GM19025 (cell line): Measurements from ENCODE around the gene NCBP2.

Experiments
- ATAC-seq: cut with Tn5 transposase; IDR thresholded peaks from one replicate; pipeline ENCODE4 v1.9.1; 2021; ENCODE audit warnings: mild to moderate bottlenecking, low read depth, moderate library complexity; ENCODE audit not compliant: unreplicated experiment

The NCBP2 gene

GRCh38 chr3:196942226-196942914, at the start of gene NCBP2:
Gene NCBP2 (minus strand): TSS chr3:196942528. CDS start chr3:196942503, 25 bp downstream.
- ATAC-seq: peak; percentile 88

DNA sequence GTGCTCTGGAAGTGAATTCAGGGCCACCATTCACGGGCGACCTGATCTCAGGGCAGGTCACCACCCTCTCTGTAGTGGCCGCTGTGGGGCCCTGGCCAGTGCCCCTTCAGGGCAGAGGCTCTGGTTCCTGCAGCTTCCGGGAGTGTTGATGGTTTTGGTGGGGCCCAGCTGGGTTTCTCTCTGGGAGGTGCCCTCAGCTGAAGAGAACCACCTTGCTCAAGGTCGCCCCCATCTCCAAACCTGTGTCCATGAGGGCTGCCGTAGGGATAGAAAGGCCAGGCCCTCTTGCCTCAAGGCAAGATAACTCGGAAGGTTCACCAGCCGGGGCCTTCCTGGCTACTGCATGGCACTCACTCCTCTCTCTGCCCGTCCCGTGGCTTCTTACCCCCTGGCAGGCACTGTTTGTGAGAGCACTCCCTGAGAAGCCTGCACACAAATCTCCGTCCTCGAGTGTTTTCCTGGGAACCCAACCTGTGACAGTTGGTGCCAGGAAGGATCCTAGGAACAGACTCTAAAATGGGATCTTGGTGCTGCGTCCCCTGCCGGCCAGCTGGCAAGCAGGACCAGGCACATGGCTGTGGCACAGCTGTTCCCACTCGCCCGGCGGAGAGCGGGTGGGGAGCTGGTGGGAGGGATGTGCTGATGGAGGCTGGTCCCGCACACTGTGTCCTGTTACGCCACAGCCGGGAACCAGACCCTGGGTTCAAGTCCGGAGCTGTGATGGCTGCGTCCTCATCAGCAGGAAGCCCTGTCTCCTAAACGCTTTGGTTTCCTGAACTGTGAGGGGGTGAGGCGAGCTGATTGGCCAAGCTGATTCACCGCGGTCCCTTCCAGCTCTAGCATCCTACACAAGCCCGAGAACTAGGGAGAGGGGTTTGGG, 49.5 kb upstream of the NCBP2 start:
- no peak for ATAC-seq

- no peak for ATAC-seq
These were observed 48.3 kb upstream of the NCBP2 start for GRCh38 chr3:196990601-196991007.

- no peak for ATAC-seq
These were observed 47.5 kb upstream of the NCBP2 start for GRCh38 chr3:196989721-196990262.

- no peak for ATAC-seq
These were observed 46.1 kb upstream of the NCBP2 start for GRCh38 chr3:196988241-196989029.

GRCh38 chr3:196987022-196987421, 44.7 kb upstream of the NCBP2 start:
- no peak for ATAC-seq

DNA sequence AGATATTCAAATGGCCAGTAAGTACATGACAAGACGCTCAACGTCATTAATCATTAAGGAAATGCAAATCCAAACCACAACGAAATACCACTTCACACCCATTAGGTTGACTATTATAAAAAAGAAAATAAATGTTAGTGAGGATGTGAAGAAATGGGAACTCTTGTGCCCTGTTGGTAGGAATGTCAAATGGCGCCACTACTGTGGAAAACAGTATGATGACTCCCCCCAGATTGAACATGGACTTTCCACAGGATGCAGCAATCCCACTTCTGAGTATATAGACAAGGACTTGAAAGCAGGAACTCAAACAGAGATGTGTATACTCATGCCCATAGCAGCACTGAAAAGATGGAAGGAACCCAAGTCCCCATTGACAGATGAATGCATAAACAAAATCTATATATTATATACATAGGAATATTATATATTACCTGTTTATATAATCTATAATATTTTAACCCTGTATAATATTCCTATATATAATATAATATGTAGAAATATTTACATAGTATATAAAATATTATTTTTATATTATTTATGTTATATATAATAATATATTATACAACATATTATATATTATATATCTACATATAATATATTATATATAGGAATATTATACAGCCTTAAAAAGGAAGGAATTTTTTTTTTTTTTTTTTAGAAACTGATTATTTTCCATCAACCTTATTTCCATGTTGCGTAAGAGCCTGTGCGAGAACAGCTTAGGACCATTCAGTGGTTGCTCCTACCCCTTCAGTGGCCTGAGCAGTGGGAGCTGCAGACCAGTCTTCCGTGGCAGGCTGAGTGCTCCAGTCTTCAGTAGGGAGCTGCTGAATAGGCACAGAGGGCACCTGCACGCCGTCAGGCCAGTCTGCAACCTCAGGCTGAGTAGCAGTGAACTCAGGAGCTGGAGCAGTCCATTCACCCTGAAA, 43.9 kb upstream of the NCBP2 start:
- ATAC-seq: no peak

DNA sequence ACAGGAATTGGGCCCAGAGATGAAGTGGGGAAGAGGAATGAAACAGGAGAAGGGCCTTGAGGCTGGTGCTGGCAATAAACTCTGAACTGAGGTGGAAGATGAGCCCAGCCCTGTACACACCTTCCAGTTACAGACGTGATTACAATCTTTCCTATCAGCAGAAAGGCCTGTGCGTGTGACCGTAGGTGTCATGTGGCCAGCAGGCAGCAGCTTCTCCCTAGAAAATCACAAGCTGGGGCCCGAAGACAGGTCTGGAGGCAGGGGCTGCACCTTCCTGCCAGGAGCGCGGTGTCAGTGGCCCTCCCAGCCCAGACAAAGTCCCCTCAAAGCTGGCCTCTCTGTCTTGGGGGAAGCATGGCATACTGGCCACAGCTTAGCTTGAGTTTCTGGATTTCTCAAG, 43.0 kb upstream of the NCBP2 start:
- no peak for ATAC-seq

- no peak for ATAC-seq
These were observed 40.9 kb upstream of the NCBP2 start for GRCh38 chr3:196983186-196983585.

DNA sequence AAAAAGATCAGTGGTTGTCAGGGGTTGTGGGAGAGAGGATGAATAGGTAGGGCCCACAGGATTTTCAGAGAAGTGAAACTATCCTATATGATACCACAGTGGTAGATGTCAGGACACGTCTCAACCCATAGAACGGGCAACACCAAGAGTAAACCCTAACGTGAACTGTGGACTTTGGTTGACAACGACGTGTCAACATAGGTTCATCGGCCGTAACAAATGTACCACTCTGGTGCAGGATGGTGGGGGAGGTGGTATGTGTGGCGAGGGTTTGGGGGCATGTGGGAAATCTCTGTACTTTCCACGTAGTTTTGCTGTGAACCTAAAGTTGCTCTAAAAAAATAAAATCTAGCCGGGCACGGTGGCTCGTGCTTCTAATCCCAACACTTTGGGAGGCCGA, 39.3 kb upstream of the NCBP2 start:
- no peak for ATAC-seq

GRCh38 chr3:196979545-196979944, 37.2 kb upstream of the NCBP2 start:
- no peak for ATAC-seq

- no peak for ATAC-seq
These were observed 34.6 kb upstream of the NCBP2 start for GRCh38 chr3:196976941-196977340.

- no peak for ATAC-seq
These were observed 33.0 kb upstream of the NCBP2 start for GRCh38 chr3:196975349-196975748.

DNA sequence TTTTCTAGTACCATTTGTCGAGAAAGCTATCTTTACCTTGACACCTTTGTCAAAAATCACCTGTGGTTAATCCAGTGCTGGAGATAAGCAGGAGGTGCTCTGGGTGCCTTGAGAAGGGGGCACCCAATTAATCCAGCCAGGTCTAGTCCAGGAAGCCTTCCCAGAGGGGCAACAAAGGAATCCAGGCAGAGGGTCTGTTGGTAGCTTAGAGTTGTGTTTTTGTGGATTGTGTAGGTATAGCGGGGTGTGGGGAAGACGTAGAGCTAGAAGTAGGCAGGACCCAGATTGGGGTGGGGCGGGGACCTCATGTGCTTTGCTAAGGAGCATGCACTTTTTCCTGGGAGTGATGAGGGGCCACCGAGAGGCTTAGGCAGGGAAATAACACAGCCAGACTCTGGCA, 32.3 kb upstream of the NCBP2 start:
- ATAC-seq: no peak

DNA sequence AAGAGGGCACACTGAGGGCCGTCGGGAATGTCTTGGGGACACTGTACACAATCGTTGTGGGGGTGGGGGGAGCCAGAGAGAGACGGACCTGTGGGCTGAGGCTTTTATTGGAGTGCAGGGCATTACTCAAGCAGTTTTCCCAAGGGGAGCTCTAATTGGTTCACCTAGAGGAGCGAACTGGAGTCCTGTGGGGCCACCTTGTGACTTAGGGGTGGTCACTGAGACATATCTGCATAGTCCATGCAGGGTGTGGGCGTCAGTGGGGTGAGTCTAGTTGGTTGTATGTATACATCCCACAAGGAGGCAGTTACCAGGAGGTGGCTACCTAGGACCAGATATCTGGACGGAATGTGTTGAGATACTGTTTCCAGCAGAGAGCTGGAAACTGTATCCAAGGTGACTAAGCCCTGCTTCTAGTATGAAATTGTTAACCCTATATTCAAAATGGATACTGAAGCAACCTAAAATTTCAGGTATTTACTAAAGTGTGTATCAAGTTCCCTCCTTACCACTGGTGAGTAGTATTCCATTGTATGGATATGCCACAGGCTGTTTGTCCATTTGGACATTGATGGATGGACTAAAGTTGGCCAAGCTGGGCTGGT, 28.9 kb upstream of the NCBP2 start:
- no peak for ATAC-seq

DNA sequence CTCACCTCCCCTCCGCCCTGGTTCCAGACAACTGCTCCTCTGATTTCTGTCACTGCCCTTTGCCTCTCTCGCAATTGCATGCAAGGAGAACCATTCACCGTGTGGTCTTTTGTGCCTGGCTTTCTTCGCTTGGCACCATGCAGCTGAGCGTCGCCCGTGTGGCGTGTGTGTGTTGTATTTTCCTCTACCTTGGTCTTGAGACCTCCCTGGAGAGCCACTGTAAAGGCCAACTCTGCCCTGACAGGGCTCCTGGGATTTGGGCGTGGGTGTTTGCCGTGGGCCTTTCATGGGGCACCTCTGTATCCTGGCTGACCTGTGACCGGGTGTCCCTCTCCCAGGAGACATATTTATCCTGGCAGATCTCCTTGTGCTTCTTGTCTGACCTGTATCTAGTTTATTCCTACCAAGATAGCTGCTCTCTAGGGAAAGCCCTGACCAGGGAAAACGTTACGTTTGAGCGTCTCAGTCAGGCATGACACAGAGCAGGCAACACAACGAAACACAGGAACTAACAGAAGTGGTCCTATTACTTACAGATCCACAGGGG, 28.3 kb upstream of the NCBP2 start:
- ATAC-seq: no peak

DNA sequence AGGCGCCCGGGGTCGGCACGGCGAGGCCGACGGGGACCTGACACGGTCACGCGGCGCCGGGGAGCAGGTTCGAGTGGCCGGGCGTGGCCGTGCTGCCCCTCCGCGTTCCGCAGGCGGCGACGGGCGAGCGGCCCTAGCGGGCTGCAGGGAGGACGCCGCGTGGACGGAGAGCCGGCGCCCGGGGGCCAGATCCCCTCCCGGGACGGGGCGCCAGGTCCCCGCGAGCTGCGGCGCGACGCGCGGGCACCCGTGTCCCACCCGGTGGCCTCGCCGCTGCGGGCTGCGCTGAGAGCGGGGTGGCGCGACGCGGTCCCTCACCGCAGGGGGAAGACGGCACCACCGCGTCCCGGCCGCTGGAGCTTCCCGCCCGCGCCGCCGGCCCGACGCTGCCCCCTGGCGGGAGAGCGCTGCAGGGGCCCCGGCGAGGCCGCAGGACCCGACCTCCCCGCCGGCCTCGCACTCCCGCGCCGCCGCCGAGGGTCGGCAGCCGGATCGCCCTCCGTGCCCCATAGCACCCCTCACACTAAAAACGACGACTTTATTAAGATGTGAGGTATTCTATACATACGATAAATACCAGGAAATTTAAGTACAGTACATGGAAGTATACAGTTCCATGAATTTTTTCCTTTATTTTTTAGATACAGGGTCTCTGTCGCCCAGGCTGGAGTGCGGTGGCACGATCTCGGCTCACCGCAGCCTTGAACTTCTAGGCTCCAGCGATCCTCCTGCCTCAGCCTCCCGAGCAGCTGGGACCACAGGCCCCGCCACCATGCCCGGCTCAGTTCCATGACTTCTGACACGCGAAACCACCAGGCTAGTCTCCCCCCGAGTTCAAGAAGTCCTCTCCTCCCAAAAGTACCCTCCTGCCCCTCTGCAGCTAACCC, 27.6 kb upstream of the NCBP2 start:
- ATAC-seq: peak; percentile 43

DNA sequence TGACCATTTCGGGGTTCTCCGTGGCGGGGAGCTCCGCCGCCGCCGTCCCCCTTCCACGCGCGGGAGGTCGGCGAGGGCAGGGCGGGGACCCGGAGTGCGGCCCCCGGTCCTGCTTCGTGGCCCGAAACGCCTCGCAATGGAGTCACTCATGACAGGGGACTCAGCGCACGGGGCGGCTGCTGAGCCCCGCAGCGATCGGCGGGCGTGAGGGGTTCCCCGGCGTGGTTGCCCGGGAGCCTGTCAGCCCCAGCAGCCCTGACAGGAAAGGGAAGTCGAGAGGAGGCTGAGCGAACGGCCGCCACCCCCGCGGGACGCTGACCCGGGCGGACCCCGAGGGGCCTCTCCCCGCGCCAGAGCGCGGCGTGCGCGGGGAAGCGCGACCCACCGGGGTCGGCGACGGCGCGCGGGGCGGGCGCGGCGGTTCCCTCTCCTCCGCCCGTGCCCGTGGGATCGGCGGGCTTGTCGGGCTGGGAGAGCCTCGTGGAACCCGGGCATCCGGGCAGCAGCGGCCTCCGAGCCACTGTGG, 26.9 kb upstream of the NCBP2 start:
- peak; percentile 45 for ATAC-seq
